Measurements from ENCODE around the gene ZFR. TPM values are rescaled to one million over a fixed set of nuclear protein-coding genes. Genes with fewer than 3 reads are reported as not detected.
A peak's percentile ranks its signal among the peaks of the same experiment; 100 is the strongest.

The ZFR gene
- polyA plus RNA-seq, 1 of the 3 experiments (the other 2 are of a cell fraction) = 24.6 TPM

- TF ChIP-seq EP300 (IDR thresholded peaks at IDR 0.05; ENCODE audit: borderline replicate concordance in 1 of 2, low read depth in 1 of 2, low read length in 1 of 2) (peak in 1 of 2 experiments; percentile 80; a peak in 3 of 4 replicates), FOSL2 (IDR thresholded peaks at IDR 0.05; ENCODE audit: borderline replicate concordance, low read depth) (no peak), RXRA (IDR thresholded peaks at IDR 0.05; ENCODE audit: borderline replicate concordance, low read depth) (no peak; the same call in 1 of the 2 replicates), SIN3A (IDR thresholded peaks at IDR 0.05; ENCODE audit: borderline replicate concordance, low read depth, low read length) (peak; percentile 57; the same call in 1 of the 2 replicates), RCOR1 (IDR thresholded peaks at IDR 0.05; ENCODE audit: low read length) (no peak; the same call in 1 of the 2 replicates), FOXM1 (IDR thresholded peaks at IDR 0.05; ENCODE audit: low read depth) (peak; percentile 28; the same call in 1 of the 2 replicates), TEAD4 (IDR thresholded peaks at IDR 0.05; ENCODE audit: borderline replicate concordance, insufficient read depth) (no peak)
- TF ChIP-seq, protein P1, sequence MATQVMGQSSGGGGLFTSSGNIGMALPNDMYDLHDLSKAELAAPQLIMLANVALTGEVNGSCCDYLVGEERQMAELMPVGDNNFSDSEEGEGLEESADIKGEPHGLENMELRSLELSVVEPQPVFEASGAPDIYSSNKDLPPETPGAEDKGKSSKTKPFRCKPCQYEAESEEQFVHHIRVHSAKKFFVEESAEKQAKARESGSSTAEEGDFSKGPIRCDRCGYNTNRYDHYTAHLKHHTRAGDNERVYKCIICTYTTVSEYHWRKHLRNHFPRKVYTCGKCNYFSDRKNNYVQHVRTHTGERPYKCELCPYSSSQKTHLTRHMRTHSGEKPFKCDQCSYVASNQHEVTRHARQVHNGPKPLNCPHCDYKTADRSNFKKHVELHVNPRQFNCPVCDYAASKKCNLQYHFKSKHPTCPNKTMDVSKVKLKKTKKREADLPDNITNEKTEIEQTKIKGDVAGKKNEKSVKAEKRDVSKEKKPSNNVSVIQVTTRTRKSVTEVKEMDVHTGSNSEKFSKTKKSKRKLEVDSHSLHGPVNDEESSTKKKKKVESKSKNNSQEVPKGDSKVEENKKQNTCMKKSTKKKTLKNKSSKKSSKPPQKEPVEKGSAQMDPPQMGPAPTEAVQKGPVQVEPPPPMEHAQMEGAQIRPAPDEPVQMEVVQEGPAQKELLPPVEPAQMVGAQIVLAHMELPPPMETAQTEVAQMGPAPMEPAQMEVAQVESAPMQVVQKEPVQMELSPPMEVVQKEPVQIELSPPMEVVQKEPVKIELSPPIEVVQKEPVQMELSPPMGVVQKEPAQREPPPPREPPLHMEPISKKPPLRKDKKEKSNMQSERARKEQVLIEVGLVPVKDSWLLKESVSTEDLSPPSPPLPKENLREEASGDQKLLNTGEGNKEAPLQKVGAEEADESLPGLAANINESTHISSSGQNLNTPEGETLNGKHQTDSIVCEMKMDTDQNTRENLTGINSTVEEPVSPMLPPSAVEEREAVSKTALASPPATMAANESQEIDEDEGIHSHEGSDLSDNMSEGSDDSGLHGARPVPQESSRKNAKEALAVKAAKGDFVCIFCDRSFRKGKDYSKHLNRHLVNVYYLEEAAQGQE (IDR thresholded peaks at IDR 0.05; ENCODE audit: low read depth, low read length) = 0 out of 2 replicates have a peak, but pooled peaks have one; percentile 18
Observed at GRCh38 chr5:32489791-32490562, 45.4 kb upstream of the ZFR start (continued).

GRCh38 chr5:32487424-32487823, 42.9 kb upstream of the ZFR start:
- Histone ChIP-seq H3K36me3 (replicated peaks in 1 of 2; ENCODE audit: control insufficient read depth in 1 of 2, insufficient read depth in 2 of 2, low read length in 1 of 2) (no peaks in the 10 kb centered on the region), H3K4me1 (ENCODE audit: control insufficient read depth in 1 of 2, insufficient read depth in 2 of 2, low read depth in 1 of 2, low read length in 1 of 2) (peaks cover 5 to 7% of the 10 kb centered on the region in 2 experiments; a peak in 3 of 4 replicates), H4K20me1 (ENCODE audit: insufficient read depth) (no peaks in the 10 kb centered on the region), H3F3A (replicated peaks; ENCODE audit: insufficient read depth) (peaks cover 3% of the 10 kb centered on the region), H3K27me3 (ENCODE audit: insufficient read depth) (no peaks in the 10 kb centered on the region), H3K4me2 (no peak overlapping the region), H3K9ac (no peak overlapping the region), H3K9me3 (no peaks in the 10 kb centered on the region), H3K4me3 (ENCODE audit: low read depth in 2 of 2, low read length in 1 of 2) (no peak overlapping the region), H3K9me2 (no peaks in the 10 kb centered on the region), H3K27ac (ENCODE audit: low read depth in 2 of 2, low read length in 1 of 2) (no peak overlapping the region), H2AFZ (ENCODE audit: low read depth) (no peak overlapping the region), H3K79me2 (ENCODE audit: insufficient read depth) (no peaks in the 10 kb centered on the region)
- no peak for TF ChIP-seq MAX (IDR thresholded peaks at IDR 0.05; ENCODE audit: low read depth)
- no peak for TF ChIP-seq RCOR1 (IDR thresholded peaks at IDR 0.05; ENCODE audit: low read length)
- no peak for TF ChIP-seq MXI1 (IDR thresholded peaks at IDR 0.05; ENCODE audit: low read depth, low read length)
- no peak for TF ChIP-seq MEF2A (IDR thresholded peaks at IDR 0.05; ENCODE audit: borderline replicate concordance, low read depth)
- TF ChIP-seq, protein P2, sequence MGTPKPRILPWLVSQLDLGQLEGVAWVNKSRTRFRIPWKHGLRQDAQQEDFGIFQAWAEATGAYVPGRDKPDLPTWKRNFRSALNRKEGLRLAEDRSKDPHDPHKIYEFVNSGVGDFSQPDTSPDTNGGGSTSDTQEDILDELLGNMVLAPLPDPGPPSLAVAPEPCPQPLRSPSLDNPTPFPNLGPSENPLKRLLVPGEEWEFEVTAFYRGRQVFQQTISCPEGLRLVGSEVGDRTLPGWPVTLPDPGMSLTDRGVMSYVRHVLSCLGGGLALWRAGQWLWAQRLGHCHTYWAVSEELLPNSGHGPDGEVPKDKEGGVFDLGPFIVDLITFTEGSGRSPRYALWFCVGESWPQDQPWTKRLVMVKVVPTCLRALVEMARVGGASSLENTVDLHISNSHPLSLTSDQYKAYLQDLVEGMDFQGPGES (IDR thresholded peaks at IDR 0.05; ENCODE audit: low read depth, low read length) = no peak
- no peak for TF ChIP-seq FOXJ3 (CRISPR knock-in tag; IDR thresholded peaks at IDR 0.05)
- TF ChIP-seq USF1 (IDR thresholded peaks at IDR 0.05; ENCODE audit: borderline replicate concordance, low read depth) = no peak
- no peak for TF ChIP-seq TEAD4 (IDR thresholded peaks at IDR 0.05; ENCODE audit: borderline replicate concordance, insufficient read depth)
- ChIA-PET CTCF (interaction anchor here (0.7 to 6.6 kb wide), 4 partner anchors 102 to 255 kb away, joined by 3 to 183 read pairs (median 18); no protein-coding TSS in a partner anchor), POLR2A (no interaction called here)
- no peak for DNase-seq
- WGBS (ENCODE audit: low lambda C conversion rate) = 81% methylated on average over 5 of the region's 5 CpGs
